ENCODE measurements around the gene CENPS. TPM values are rescaled to one million over a fixed set of nuclear protein-coding genes. Genes with fewer than 3 reads are reported as not detected.

CENPS gene
- total and polyA plus RNA-seq, 4 donors, result 4.4 to 9.8 (median 7.4) TPM

DNA sequence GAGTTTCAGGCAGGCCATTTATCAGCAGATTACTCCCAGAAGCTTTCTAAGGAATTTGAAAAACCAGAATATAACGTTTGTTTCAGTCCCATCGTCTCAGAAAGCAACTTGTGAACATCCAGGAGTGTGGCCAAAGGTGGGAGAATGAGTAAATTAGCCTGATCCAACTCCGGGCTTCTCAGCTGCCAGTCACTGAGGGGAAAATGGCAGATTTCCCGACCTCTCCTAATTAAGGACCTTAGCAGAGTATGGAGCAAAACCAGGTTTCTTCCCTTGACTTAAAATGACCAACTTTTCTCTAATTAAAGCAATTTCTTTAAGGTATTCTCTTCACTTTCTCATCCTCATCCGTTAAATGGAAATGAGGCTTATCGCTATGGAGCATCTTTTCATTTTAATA lies 20.6 kb downstream of the CENPS start:
- no peak for DNase-seq (ENCODE audit: low spot score)
- no peaks in the 10 kb centered on the region for H3K4me1 ChIP-seq (ENCODE audit: control insufficient read depth in 4 of 4, insufficient read depth in 4 of 4, low read length in 3 of 4)
- H3K27ac ChIP-seq (ENCODE audit: low read depth in 1 of 2, low read length in 2 of 2), result no peak overlapping the region
- H3K36me3 ChIP-seq (ENCODE audit: control insufficient read depth in 4 of 4, insufficient read depth in 3 of 4, low read depth in 1 of 4, low read length in 3 of 4), result peaks cover 0 to 1% (median 0%) of the 10 kb centered on the region in 4 donors
- H3K9ac ChIP-seq (ENCODE audit: low read depth in 1 of 2, low read length in 2 of 2), result no peak overlapping the region
- WGBS, result 55% methylated on average over 6 of the region's 6 CpGs
- no peak overlapping the region for H3K4me3 ChIP-seq (ENCODE audit: low read depth in 1 of 3, low read length in 3 of 3)
- TF ChIP-seq, protein P1, sequence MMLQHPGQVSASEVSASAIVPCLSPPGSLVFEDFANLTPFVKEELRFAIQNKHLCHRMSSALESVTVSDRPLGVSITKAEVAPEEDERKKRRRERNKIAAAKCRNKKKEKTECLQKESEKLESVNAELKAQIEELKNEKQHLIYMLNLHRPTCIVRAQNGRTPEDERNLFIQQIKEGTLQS (IDR thresholded peaks at IDR 0.05), result no peak
- no peaks in the 10 kb centered on the region for H3K27me3 ChIP-seq (ENCODE audit: control insufficient read depth in 4 of 4, insufficient read depth in 4 of 4, low read length in 3 of 4)
- no peaks in the 10 kb centered on the region for H3K9me3 ChIP-seq (ENCODE audit: control insufficient read depth in 4 of 4, low read length in 3 of 4)

DNA sequence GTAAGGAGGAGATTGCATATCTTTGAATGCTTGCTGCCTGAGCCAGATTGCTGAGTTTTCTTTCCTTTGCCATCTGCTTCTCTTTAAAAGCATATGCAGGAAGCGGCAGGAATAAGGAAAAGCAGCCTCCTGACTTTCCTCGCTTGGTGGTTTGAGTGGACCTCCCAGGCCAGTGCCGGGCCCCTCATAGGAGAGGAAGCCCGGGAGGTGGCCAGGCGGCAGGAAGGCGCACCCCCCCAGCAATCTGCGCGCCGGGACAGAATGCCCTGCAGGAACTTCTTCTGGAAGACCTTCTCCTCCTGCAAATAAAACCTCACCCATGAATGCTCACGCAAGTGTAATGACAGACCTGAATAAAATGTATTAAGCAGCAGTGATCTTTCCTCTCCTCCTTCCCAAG lies 21.1 kb downstream of the CENPS start:
- TF ChIP-seq HNF4G (IDR thresholded peaks at IDR 0.05) (no peak), RAD21 (IDR thresholded peaks at IDR 0.05) (no peak), RXRA (IDR thresholded peaks at IDR 0.05) (no peak), GABPA (IDR thresholded peaks at IDR 0.05 in 1 of 2, conservative IDR thresholded peaks at IDR 0.05 in 1 of 2) (no peak), FOXA1 (IDR thresholded peaks at IDR 0.05) (no peak), HNF4A (conservative IDR thresholded peaks at IDR 0.05) (no peak), ZBTB33 (IDR thresholded peaks at IDR 0.05) (no peak), FOXA2 (IDR thresholded peaks at IDR 0.05) (no peak), MAX (IDR thresholded peaks at IDR 0.05) (no peak)
- TF ChIP-seq, protein P2, sequence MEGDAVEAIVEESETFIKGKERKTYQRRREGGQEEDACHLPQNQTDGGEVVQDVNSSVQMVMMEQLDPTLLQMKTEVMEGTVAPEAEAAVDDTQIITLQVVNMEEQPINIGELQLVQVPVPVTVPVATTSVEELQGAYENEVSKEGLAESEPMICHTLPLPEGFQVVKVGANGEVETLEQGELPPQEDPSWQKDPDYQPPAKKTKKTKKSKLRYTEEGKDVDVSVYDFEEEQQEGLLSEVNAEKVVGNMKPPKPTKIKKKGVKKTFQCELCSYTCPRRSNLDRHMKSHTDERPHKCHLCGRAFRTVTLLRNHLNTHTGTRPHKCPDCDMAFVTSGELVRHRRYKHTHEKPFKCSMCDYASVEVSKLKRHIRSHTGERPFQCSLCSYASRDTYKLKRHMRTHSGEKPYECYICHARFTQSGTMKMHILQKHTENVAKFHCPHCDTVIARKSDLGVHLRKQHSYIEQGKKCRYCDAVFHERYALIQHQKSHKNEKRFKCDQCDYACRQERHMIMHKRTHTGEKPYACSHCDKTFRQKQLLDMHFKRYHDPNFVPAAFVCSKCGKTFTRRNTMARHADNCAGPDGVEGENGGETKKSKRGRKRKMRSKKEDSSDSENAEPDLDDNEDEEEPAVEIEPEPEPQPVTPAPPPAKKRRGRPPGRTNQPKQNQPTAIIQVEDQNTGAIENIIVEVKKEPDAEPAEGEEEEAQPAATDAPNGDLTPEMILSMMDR (IDR thresholded peaks at IDR 0.05; ENCODE audit: low read depth, low read length, missing input control), result no peak
- no peak for DNase-seq (ENCODE audit: low spot score)
- Histone ChIP-seq H3K9me3 (ENCODE audit: control insufficient read depth in 4 of 4, low read length in 3 of 4) (no peaks in the 10 kb centered on the region), H3K4me1 (ENCODE audit: control insufficient read depth in 4 of 4, insufficient read depth in 4 of 4, low read length in 3 of 4) (no peaks in the 10 kb centered on the region), H3K27me3 (ENCODE audit: control insufficient read depth in 4 of 4, insufficient read depth in 4 of 4, low read length in 3 of 4) (no peaks in the 10 kb centered on the region), H3K4me3 (ENCODE audit: low read depth in 1 of 3, low read length in 3 of 3) (no peak overlapping the region), H3K27ac (ENCODE audit: low read depth in 1 of 2, low read length in 2 of 2) (no peak overlapping the region), H3K36me3 (ENCODE audit: control insufficient read depth in 4 of 4, insufficient read depth in 3 of 4, low read depth in 1 of 4, low read length in 3 of 4) (peaks cover 0 to 1% (median 0%) of the 10 kb centered on the region in 4 donors), H3K9ac (ENCODE audit: low read depth in 1 of 2, low read length in 2 of 2) (no peak overlapping the region)
- WGBS, result 29% methylated on average over 10 of the region's 10 CpGs

DNA sequence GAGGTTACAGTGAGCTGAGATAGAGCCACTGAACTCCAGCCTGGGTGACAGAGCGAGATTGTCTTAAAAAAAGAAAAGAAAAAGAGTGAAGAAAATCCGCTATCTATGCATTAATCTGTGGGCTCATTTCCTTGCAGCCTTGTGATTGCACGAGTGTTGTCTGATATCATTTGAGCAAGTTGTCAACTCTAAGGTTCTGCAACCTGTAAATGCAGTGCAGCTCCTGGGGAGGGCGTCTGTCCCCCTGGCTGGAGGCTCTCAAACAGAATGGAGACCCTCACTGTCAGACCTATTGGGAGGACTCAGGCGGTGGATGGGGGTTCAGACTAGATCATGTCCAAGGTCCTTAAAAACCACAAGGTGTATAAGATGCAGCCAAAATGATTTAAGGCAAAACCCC lies 25.8 kb downstream of the CENPS start:
- Histone ChIP-seq H3K27me3 (ENCODE audit: control insufficient read depth in 4 of 4, insufficient read depth in 4 of 4, low read length in 3 of 4) (no peaks in the 10 kb centered on the region), H3K4me1 (ENCODE audit: control insufficient read depth in 4 of 4, insufficient read depth in 4 of 4, low read length in 3 of 4) (peaks cover 0 to 4% (median 0%) of the 10 kb centered on the region in 4 donors), H3K36me3 (ENCODE audit: control insufficient read depth in 4 of 4, insufficient read depth in 3 of 4, low read depth in 1 of 4, low read length in 3 of 4) (peaks cover 0 to 1% (median under 1%) of the 10 kb centered on the region in 4 donors), H3K9me3 (ENCODE audit: control insufficient read depth in 4 of 4, low read length in 3 of 4) (no peaks in the 10 kb centered on the region), H3K9ac (ENCODE audit: low read depth in 1 of 2, low read length in 2 of 2) (no peak overlapping the region), H3K4me3 (ENCODE audit: low read depth in 1 of 3, low read length in 3 of 3) (no peak overlapping the region), H3K27ac (ENCODE audit: low read depth in 1 of 2, low read length in 2 of 2) (no peak overlapping the region)
- no peak for TF ChIP-seq FOXA1 (IDR thresholded peaks at IDR 0.05)
- DNase-seq (ENCODE audit: low spot score), result no peak
- WGBS, result 92% methylated on average over 5 of the region's 5 CpGs

All from liver (tissue), 9 donors.